HG03045 (cell line): Measurements from ENCODE around the gene ST7.
"Not testable (repeated sequence)": the region's sequence is repeated elsewhere in the genome, so short reads cannot be mapped to it uniquely, and the experiment has no call there.

Experiments
- ATAC-seq: cut with Tn5 transposase; IDR thresholded peaks from one replicate; pipeline ENCODE4 v1.9.1; 2021; ENCODE audit warnings: mild to moderate bottlenecking, moderate library complexity; ENCODE audit not compliant: unreplicated experiment

Gene ST7

DNA sequence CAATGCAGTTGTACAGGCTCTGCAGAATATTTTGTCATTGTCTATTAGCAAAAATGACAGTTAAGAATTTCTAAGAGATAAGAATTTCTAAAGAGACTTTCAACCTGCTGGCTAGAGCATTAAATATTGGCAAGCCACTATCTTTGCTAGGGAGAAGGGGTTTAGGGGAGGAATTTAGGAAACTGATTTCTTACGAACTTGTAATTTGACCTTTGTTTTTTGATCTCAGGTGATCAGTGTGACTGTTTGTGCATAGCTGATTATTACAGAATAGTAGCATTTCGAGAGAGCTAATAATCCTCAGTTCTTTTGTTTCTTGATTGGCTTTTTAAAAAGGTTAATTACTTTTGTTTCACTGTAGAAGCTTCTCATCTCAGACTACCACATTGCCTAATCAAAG, 68.1 kb downstream of the ST7 start:
- no peak for ATAC-seq

DNA sequence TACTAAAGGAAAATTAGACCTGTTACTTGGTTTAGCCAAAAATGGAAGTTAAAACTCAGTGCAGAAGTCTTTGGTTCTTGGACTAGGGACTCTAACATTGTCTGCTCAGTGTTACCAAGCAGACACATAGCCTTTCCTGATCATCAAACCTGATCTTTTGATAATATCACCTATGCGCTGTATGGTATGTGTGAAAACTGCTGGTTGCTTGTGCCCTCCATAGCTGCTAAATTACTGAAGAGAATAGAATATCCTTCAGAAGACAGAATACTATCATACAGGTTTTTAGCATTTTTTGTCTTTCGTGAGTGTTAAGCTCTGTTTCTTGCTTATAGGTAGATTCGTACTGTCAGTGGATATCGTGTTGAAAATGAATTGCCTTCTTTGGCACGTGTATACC, 68.7 kb downstream of the ST7 start:
- ATAC-seq = no peak

DNA sequence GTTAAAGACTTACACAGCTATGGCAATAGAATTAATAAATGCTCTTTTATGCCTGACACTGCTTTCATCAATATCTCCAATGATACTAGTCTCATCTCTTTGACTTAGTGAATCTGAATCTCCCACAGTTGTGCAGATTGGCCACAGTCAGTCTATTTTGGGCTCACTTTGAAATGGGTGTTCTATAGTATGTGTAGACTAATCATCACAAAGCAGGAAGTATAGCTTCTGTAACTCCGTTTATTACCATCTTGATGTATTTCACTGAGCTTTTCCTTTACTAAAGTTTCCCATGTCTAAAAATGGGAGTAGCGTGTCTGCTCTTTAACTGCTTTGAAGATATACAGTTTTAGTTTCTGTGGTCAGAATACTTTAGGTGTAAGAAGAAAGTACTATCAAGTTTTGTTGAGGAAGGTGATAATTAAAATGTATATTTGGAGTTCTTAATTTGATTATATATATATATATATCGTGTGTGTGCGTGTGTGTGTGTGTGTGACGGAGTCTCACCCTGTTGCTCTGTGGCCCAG, 70.1 kb downstream of the ST7 start:
- ATAC-seq = no peak

- ATAC-seq = no peak
Measured at GRCh38 chr7:117024811-117025210, 71.5 kb downstream of the ST7 start.

- ATAC-seq = no peak
Measured at GRCh38 chr7:117025891-117026290, 72.6 kb downstream of the ST7 start.

DNA sequence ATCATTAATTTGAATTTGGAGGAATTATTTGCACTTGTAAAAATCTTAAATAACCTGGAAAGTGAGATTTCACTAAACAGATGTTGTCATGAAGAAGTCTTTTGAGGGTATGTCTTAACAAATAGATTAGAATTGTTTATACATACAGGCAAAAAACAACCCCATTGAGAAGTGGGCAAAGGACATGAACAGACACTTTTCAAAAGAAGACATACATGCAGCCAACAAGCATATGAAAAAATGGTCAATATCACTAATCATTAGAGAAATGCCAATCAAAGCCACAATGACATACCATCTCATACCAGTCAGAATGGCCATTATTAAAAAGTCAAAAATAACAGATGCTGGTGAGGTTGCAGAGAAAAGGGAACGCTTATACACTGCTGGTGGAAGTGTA, 77.0 kb downstream of the ST7 start:
- ATAC-seq = not testable (repeated sequence)

- ATAC-seq = not testable (repeated sequence)
Measured at GRCh38 chr7:117030793-117031192, 77.5 kb downstream of the ST7 start.

DNA sequence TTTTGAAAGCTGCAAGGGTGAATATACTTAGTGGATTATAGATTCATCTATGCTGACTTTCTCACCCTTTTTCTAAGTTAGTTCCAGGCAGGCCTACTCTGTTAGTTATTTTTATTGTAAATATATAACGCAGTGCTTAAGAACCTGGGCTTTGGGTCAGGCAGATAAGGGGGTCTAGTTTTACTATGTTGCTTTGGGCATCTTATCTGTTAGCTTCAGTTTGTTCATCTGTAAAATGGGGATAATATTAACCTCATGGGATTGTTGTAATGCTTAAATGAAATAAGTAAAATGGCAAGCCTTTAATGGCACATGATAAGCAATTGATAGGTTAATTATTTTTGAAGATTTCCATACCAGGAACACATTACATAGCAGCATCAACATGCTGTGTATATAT, 79.5 kb downstream of the ST7 start:
- no peak for ATAC-seq

DNA sequence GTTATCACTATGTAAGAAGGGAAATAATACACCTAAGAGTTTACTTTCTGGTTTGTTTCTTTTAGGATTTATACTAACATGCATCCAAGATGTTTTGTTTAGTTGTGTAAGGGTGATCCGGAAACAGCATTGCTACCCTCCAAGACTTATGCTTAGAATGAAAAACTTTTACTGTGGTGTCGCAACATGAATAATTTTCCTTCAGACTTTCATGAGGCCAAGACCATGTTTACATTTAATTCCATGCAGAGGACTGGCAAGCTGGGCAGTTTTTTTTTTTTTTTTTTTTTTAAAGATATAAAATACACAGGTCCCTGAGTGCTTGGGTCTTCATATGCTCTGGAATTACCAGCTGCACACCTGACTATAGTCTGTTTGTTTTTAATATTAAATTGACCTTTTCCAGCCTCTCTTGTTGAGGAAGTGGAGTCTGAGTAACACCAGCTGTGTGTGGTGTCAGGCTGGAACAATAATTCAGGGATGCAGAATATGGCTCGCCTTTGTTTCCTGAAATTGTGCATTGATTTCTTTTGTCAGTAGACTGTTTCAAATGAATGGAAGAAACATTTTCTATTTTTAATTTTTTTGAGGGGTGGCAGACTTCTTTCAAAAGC, 81.7 kb downstream of the ST7 start:
- ATAC-seq = no peak

DNA sequence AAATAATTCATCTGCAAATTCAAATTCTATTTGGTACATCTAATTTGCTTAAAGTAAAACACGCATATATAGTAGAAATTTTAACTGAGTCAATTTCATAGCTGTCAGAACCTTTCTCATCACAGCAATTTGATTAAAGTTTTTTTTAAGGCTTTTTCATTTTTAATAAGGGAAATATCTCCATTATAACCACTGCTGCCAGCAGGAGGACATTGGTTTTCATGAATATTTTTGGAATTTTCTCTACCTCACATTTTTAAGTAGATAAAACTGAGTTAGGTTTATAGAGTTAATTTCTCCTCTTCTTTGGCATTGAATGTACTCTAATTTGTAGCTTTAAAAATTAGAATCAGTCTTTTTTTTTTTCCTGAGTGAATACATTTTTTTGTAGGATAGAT, 82.2 kb downstream of the ST7 start:
- ATAC-seq = no peak

DNA sequence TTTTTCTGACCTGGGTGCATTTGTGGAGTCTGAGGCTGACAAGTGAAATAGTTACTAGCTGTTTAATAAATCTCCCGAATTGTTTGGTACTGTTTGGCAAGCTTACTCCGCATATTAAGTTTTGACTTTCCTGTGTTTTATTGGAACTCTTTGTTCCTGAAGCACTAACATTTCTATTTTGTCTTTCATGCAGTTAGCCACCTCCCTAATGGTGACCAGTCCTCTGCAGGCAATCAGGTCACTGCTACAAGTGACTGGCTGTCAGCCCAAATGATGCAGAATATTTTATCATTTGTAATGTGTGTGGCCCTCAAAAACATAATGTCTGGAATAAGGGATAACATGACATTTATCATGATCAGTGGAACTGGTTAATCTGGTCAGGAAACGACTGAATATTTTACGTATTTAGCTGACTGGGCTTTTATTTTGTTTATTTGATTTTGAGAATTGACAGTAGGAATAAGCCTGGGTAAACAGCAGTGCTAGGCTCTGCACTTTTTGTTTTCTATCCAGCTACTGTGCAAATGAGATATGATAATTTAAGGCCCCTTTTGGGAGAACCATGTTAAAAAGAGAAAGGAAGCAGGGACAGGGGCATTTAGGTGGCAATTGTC, 82.9 kb downstream of the ST7 start:
- ATAC-seq = no peak

DNA sequence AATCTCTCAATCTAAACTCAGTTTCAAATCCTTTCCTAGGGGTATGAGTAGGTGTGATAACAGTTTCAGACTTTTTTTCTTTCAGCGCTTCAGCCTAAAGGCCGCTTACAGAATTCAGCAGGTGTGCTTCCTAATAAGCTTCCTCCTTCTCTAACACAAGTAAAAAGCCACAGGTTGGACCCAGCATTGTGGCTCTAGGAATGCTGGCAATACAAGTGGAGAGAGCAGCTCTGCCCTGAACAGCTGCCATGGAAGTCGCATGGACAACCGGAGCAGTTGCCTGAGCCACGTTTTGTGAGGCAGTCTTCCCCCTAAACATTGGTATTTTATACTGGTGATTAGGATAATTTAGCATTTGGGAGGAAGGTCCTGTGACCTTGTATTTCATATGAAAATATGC, 83.5 kb downstream of the ST7 start:
- no peak for ATAC-seq

GRCh38 chr7:117038408-117038807, 85.1 kb downstream of the ST7 start:
- ATAC-seq = no peak

- ATAC-seq = peak; percentile 81
Measured at GRCh38 chr7:117041007-117041406, 87.7 kb downstream of the ST7 start.

GRCh38 chr7:117041822-117042221, 88.5 kb downstream of the ST7 start:
- ATAC-seq = no peak

DNA sequence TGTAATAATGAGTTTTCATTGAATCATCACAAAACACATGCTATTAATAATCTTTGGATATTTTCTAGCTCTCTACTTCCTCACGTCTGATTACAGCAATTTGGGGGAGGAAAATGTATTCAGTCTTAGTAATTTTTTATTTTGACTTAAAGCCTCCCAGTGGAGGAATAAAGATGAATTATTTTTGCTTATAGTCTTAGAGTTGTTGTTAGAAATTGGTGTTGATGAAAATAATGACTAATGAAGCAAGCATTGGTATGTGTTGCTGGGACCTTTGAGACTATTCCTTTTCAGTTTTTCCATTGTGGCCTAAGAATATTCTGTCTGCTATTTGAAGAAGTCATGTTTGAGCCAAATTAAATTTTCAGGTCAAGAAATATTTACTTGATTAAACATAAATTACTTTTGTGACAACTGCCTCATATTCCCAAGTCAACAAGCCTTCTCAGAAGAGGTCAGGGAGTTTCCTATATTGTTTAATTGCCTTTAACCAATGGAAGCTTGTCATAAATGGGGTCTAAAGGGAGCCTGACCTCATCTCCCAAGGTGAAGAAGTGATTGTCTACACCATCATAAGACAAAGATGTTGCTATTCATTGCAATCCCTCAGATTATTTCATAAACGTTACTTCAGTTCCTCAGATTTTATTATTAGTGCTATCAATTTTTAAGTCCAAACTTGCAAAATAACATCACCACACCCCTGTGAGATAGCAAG, 90.0 kb downstream of the ST7 start:
- ATAC-seq = no peak

DNA sequence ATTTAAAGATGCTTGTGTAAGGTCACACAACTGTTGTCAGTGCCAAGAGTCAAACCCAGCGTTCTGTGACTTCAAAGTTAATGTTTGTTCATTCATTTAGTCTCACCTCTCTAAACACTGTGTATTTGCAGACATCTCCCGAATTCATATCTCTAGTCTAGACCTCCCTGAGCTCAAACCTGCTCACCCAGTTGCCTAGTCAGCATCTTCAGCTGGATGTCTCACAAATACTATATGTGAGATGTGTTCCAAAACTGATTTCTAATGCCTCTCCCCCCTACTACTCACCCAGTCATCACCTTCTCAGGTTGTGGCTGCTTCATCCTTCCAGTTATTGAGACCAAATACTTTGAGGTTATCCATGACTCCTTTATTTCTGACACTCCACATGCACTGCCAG, 91.4 kb downstream of the ST7 start:
- no peak for ATAC-seq

DNA sequence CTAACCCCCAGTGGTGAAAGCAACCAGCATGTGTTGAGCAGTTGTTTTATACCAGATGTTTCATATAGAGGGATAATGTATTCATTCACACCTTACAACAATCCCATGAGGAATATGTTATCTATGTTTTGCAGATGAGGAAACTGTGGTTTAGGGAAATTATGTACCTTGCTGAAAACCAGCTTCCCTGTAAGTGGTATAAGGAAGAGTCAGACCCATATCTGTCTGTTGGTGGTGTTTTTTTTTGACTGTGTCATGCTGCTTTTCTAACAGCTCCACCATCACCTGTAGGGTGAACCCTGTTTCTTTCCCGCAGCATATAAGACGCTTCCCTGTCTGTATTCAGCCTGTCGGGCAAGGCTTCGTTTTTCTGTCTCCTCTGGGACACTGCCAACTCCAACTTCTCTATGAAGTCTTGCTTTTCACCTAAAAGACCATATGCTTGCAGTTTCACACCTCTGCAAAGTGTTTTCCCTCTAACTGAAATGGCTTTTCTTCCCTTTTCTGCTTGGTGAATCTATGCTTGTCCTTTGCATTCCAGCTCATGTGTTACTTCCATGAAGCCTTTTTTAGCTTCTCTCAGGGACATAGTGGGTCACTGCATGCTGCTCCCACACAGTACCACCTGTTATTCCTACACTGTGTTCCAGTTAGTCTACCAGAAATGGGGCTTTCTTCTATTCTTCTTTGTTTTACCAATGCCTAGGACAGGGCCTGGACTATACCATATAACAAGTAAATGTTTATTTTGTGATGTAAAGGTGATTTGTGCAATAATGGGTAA, 92.8 kb downstream of the ST7 start:
- ATAC-seq = no peak

- ATAC-seq = no peak
Measured at GRCh38 chr7:117047496-117047895, 94.2 kb downstream of the ST7 start.

DNA sequence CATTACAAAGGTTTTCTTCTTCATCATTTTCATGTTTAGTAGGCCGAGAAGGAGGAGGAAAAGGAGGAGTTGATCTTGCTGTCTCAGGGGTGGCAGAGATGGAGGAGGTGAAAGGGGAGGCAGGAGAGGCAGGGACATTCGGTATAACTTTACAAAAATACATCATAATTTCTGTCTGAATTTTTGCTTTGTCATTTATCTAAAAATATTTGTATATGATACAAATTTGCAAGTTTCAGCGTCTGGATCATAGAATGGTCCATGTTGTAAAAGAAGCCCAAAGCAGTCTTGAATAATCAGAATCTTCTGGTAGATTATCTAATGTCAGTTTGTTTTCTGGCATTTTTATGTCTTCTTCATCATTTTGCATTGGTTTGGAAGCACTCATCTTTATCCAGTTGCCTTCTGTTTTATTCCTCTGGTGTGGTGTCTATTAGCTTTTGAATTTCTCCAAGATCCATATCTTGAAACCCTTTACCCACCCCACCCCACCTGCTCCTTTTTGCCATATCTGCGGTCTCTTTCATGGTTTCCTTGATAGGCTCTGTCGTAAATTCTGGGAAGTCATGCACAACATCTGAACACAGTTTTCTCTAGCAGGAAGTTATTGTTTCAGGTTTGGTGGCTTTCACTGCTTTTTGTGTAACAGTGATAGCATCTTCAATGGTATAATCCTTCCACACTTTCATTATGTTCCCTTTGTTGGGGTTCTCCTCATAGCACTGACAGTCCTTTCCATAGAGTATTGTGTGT, 95.0 kb downstream of the ST7 start:
- ATAC-seq = no peak

GRCh38 chr7:117048882-117049281, 95.6 kb downstream of the ST7 start:
- no peak for ATAC-seq
